Stimulated activated CD8-positive, alpha-beta memory T cell treated with anti-CD3 and anti-CD28 coated beads, Interleukin-7, amount 100 ng/mL, for 48 hours (primary cell): ENCODE measurements around the gene CAPS.
"Not testable (repeated sequence)": the region's sequence is repeated elsewhere in the genome, so short reads cannot be mapped to it uniquely, and the experiment has no call there.

ENCODE experiments used
- DNase-seq, 2 donors: peaks; one replicate each; pipeline ENCODE4 v3.0.0-alpha.2; 2020; ENCODE audit warnings: low read depth in 1 of 2; ENCODE audit errors: extremely low read depth in 1 of 2

Gene CAPS

DNA sequence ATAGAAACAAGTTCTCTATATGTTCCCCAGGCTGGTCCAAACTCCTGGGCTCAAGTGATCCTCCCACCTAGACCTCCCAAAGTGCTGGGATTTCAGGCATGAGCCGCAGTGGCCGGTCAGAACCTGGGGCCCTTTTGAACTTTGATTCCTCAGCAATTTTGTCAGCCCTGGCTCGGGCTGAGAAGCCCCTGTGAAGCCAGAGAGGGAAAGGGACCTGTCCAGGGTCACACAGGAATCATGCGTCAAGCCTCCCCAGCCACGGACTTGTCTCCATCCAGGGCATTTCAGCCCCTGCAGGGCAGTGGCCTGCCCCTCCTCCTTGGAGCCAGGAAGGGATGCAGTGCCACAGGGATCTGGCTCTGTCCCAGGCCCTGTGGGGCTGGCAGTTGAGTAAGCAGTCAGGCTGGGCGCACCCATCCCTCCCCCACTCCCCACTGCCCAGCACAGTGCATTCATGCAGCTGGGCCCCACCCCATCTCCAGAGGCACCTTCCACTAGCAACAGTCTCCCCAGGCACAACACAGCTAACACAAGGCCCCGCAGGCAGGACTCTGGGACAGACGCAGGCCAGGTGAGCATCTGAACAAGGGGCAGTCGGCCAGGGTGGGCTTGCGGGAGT, at the start of gene CAPS:
Gene CAPS (plus strand): TSS at position 516 of the 619 bp plus-strand sequence. CDS start 153 bp downstream, outside the sequence.
- DNase-seq, result no peak

DNA sequence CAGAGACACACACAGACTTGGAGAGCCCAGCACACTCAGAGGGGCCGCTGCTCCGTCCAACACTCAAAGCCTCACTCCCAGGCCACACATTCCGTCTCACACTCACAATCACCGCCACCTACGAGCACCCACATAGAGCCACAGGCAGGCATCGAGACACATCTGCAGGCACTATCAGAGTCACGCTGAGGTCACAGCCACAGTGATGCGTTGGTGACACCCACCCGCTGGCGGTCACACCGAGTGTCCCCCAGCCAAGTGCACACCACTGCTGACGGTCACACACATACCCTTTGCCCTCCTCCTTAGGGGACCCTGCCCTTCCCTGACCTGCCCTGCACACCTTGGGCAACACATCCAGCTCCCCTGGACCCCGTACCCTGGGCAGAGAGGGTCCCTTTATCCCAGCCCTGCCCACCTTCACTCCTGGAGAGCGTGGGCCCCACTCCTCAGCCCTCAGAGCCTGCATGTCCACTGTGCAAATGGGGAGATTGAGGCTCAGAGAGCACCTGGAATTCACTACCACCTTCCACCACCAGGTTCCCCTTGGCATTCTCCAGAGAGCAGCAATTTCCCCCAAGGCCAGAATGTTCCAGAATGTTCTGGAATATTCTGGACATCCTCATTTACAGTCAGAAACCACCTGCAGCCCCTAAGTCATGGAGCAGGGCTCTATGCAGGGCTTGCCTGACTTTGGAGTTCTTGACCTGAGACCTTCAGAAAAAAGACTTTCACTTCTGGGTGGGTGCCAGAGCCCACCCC, 49.1 kb upstream of the CAPS start:
- no peak for DNase-seq

DNA sequence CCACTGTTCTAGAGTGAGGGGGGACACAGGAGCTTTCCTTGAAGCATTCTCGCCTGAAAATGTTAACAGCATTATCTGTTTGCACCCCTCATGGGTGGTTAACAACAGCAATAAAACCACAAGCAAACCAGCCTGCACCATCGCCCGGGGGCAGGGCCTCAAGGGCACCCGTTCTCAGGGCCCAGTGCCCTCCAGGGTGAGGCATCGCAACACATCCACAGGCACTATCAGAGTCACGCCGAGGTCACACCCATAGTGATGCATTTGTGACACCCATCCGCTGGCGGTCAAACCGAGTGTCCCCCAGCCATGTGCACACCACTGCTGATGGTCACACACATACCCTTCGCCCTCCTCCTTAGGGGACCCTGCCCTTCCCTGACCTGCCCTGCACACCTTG, 48.3 kb upstream of the CAPS start:
- no peak for DNase-seq

DNA sequence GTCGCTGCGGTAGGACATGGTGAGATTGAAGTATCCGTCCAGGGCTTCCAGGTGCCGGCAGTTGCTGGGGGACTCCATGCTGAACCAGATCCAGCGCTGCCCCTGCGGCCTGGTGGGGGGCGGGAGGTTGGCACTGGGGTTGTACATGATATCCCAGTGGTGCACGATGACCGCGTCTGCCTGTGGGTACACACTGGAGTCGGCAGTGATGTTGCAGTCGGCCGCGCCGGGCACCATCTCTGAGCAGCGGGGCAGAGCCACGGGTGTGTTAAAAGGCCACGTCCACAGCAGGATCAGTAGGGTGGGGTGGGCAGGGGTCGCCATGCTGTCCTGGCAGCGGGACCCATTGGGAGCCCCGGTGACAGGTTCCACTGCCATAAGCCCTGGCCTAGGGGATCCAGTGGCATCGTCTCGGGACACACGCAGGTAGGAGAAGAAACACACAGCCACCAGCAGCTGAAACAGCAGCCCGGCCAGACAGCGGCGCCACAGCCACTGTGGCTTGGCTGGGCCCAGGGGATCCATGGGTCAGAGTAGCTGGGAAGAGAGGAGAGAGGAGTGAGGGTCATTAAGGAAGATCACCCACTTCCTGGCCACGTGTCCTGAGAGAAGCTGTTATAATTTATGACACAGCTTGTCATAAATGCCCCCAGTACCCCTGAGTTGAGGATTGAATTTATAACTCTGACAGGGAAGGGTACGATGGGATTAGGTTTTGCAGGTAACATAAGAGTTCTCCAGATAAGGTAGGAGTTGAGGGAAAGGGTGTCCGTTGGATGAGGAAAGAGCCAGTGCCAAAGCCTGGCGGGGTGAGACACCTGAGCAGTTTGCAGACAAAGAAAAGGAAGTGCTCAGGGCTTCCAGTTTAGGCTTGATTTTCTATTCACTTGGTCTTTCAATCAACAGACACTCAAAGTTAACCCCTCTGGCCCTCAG, 46.6 kb upstream of the CAPS start:
- DNase-seq, result no peak

DNA sequence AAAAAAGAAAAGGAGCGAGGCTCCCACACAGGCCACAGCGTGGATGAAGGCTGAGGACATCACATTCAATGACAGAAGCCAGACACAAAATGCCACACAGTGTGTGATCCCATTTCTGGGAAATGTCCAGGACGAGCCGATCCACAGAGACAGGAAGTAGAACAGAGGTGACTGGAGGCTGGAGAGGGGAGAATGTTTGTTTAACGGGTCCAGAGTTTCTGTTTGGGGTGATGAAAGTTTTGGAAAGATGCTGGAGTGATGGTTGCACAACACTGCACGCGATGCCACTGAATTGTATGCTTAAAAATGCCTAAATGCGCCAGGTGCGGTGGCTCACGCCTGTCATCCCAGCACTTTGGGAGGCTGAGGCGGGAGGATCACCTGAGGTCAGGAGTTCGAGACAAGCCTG, 43.1 kb upstream of the CAPS start:
- DNase-seq, result no peak

DNA sequence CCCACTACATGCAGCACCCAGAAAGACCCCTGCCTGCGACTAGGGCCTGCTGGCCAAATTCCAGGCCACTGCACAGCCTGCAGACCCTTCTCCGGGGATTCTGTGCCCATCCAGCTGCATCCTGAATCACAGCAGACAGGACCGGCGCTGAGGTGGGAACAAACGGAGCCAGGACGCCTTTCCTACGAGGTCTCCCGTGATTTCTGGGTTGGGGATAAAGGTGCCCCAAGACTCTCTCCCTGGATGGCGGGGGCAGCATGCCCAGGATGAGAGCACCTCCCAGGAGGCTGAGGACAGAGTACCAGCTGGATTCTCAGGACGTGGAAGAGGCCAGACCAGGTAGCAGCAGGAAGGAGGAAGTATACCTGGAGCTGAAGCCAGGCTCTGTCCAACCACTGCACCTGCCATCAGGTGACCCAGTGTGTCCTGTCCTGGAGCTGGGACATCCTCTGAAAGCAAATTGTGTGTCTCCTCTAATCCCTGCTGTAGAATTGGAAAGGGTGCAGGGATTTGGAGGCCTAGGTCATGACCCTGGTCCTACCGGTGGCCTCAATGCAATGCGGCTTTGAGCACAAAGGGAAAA, 40.3 kb upstream of the CAPS start:
- DNase-seq, result no peak

DNA sequence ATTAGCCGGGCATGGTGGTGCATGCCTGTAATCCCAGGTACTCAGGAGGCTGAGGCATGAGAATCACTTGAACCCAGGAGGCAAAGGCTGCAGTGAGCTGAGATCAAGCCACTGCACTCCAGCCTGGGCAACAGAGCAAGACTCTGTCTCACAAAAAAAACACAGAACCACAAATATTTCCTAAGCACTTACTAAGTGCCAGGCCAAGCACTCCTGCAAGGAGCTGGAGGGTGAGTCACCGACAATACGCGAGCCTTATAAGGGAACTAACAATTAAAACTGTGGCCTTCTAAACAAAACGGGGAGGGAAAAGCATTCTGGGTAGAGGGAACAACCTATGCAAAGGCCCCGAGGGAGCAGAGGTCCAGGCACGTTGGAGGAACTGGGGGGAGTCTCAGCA, 39.6 kb upstream of the CAPS start:
- DNase-seq, result not testable (repeated sequence)

DNA sequence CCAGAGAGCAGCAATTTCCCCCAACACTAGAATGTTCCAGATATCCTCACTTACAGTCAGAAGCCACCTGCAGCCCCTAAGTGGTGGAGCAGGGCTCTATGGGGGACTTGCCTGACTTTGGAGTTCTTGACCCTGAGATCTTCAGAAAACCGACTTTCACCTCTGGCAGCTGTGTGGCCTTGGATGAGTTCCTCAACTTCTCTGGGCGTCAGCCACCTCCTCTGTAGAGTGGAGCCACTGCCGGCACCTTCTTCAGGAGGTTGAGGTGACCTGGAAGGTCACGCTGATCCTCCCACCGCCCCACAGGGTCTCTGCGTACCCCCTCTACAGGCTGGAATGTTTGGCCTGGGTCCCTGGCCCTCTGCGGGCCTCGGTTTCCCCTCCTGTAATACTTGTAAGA, 36.6 kb upstream of the CAPS start:
- no peak for DNase-seq

DNA sequence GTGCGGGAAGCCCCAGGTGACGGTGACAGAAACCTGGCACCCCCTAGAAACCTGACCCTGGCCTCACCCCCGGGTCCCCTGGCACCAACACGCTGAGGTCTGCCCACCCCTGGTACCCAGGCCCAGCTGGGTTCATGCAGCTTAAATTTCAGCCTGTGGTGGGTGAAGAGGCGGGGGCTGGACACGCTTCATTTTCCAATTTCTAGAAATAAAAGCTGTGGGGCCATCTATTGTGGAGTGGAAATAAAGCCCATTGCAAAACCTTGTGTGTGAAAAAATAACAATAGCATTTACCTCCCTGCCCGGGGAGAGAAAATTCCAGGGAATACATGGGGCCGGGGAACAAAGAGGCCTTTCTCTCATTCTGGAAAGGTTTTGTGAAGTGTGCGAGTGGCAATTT, 36.2 kb upstream of the CAPS start:
- no peak for DNase-seq

DNA sequence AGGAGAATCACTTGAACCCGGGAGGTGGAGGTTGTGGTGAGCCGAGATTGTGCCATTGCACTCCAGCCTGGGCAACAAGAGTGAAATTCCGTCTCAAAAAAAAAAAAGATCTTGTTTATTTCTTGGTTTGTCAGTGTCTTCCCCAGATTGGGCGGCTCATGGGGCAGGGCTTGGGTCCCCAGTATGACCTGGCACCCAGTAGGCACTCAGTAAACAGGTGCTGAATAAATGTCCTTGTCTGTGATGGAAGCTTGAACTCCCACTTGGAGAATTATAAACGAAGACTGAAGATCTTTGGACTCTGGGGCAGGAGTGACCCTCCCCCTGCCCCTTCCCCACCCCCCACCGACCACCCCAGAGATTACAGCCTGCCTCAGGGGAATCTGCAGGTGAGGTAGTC, 33.9 kb upstream of the CAPS start:
- no peak for DNase-seq

DNA sequence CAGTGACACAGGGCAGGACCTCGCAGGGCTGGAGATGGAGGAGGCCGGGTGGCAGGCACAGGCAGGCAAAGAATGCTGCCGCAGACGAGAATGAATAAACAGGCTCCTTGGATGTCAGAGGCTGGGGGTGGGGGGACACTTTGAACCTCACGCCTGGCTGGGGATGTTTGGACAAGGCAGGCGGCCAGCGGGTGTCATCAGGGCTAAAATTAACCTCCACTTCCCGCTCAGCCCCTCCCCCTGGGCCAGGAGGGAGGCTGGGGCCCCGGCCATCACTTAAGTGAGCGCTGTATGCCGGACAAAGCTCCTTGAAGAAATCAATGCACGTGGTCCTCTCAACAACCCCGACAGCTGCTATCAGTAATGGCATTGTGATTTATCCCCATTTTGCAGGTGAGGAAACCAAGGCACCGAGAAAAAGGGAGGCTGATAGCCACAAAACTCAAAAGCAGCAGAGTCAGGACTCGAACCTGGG, 33.4 kb upstream of the CAPS start:
- DNase-seq, result no peak

DNA sequence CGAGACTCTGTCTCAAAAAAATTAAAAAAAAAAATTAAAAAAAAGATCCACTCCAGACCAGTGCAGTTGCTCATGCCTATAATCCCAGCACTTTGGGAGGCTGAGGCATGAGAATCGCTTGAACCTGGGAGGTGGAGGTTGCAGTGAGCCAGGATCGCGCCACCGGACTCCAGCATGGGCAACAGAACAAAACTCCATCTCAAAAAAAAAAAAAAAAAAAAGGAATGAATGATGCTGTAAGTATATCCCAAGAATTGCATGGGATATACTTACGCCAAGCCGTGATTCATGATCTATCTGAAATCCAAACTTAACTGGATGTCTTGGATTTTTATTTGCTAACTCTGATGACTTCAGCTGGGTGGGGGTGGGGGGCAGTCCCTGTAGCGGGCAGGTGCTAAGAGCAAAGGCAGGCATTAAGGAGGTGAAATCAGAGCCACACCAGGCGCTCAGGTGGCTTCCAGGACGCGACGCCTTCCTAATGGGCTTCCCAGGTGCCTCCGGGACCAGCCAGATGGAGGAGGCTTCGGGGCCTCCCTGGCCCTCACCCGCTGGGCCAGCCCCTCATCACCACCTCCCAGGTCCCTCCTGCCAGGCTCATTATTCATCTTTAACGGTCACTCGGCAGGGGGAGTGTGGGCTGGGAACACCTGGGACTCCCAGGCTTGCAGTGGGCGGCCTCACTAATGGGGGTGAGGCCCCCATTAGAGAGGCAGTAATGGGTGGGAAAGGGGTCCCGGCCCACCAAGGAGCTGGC, 32.3 kb upstream of the CAPS start:
- DNase-seq, result no peak

DNA sequence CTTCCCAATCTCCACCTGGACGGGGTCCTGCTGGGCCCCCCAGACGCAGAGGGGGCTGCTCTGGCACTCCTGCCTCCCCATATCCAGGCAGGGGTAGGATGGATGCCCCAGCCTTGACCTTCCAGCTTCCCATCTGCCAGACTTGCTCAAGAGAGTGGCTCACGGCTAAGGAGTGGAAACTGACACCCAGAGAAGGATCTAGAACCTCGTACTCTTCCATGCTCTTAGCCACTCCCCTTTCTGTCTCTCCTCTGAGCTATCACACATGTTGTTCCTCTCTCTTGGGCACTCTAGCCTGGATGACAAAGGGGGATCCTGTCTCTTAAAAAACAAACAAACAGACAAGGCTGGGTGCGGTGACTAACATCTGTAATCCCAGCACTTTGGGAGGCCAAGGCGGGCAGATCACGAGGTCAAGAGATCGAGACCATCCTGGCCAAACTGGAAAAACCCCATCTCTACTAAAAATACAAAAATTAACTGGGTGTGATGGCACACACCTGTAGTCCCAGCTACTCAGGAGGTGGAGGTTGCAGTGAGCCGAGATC, 31.6 kb upstream of the CAPS start:
- no peak for DNase-seq

DNA sequence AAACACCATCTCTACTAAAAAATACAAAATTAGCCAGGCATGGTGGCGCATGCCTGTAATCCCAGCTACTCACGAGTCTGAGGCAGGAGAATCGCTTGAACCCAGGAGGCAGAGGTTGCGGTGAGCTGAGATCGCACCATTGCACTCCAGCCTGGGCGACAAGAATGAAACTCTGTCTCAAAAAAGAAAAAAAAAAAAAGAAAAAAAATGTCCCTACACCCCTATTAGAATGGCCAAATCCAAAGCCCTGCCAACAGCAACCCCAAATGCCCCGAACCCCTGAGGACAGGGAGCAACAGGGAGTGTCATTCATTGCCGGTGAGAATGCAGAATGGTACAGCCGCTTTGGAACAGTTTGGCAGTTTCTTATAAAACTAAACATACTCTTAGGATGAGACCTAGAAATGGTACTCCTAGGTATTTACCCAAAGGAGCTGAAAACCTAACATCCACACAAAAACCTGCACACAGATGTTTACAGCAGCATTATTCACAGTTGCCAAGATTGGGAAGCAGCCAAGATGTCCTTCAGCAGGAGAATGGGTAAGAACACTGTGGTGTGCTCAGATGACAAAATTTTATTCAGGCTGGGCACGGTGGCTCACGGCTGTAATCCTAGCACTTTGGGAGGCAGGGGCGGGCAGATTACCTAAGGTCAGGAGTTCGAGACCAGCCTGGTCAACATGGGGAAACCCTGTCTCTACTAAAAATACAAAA, 30.7 kb upstream of the CAPS start:
- DNase-seq, result not testable (repeated sequence)

DNA sequence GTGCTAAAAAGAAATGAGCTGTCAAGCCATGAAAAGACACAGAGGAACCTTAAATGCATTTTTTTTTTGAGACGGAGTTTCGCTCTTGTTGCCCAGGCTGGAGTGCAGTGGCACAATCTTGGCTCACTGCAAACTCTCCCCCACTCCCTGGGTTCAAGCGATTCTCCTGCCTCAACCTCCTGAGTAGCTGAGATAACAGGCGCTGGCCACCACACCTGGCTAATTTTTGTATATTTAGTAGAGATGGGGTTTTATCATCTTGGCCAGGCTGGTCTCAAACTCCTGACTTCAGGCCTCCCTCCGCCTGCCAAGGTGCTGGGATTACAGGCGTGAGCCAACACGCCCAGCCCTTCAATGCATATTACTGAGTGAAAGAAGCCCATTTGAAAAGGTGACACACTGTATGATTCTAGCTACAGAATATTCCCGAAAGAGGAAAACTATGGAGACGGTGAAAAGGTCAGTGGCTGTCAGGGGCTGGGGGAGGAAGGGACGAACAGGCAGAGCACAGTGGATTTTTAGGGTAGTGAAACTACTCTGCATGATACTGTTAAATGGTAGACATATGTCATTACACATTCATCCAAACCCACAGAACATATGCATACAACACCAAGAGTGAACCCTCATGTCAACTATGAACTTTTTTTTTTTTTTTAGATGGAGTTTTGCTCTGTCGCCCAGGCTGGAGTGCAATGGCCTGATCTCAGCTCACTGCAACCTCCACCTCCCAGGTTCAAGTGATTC, 29.8 kb upstream of the CAPS start:
- not testable (repeated sequence) for DNase-seq

DNA sequence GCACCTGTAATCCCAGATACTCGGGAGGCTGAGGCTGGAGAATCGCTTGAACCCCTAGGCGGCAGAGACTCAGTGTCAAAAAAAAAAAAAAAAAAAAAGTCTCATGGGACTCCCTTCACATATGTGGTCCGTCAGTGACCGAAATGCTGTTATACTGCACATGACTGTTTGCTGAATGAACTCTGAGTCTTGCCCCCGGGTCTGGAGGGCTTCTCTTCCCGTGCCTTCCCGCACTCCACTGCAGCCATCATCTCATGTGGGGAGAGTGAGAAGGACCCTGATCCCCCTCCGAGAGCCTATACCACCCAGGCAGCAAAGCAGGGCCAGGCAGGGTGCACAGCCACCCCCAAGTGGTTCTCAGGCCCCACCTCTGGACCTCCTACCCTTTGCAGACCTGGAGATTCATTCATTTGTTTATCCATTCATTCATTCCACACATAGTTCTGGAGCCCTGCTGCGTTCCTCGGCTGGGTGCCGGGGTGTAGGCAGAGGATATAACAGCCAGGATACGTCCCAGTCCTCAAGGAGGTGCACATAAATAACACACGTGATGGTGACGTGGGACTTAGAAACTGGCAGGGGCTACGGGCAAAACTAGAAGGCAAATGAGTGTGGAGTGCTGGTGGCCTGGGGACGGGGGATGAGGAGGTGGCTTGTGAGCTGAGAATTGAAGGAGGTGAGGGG, 24.6 kb upstream of the CAPS start:
- no peak for DNase-seq

DNA sequence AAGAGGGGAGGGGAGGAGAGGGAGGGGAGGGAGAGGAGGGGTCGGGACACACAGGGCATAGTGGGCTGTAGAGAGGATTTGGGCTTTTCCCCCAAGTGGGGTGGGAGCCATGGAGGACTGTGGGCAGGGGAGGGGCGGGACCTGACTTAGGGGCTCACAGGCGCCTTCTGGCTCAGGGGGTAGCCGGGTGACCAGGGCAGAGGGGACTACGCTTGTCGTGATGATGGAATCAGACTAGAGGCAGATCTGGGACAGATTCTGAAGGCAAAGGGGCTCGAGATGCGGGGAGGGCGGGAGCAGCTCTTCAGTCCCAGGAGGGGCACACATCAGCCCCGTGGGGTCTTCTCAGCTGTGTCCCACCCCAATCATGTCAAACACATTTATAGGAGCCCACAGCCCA, 24.0 kb upstream of the CAPS start:
- no peak for DNase-seq

DNA sequence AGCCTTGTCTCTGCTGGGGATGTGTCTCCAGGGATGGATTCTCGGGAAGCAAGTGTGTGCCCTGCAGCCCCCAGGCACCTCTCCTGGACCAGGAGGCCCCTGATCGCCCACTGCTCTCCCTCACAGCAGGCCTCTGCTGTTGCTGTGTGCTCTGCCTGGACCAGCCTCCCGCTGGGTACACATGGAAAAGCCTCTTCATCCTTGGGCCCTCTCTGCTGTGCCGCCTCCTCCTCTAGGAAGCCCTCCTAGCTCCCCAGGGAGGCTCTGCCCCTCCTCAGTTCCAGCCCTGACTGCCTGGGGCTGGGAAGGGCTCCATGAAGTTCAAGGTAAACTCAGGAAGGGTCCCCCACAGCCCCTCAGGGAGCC, 22.5 kb upstream of the CAPS start:
- no peak for DNase-seq
